Fibroblast of pulmonary artery (primary cell): ENCODE measurements around the gene LTC4S.
A peak's percentile ranks its signal among the peaks of the same experiment; 100 is the strongest.

Experiments
- DNase-seq: peaks from one replicate; pipeline ENCODE4 v3.0.0-alpha.2; 2010; ENCODE audit warnings: low read depth
- H3K4me3 ChIP-seq: replicated peaks from 2 replicates; pipeline ENCODE4 v1.5.1; 2011; ENCODE audit warnings: low read depth, mild to moderate bottlenecking, control low read depth, low read length, moderate library complexity
- TF ChIP-seq, protein P1 (sequence below): IDR thresholded peaks from 2 replicates; pipeline ENCODE4 v1.5.1; 2011; ENCODE audit warnings: mild to moderate bottlenecking, control low read depth, low read length, inconsistent platforms; ENCODE audit errors: missing control alignments

LTC4S gene

DNA sequence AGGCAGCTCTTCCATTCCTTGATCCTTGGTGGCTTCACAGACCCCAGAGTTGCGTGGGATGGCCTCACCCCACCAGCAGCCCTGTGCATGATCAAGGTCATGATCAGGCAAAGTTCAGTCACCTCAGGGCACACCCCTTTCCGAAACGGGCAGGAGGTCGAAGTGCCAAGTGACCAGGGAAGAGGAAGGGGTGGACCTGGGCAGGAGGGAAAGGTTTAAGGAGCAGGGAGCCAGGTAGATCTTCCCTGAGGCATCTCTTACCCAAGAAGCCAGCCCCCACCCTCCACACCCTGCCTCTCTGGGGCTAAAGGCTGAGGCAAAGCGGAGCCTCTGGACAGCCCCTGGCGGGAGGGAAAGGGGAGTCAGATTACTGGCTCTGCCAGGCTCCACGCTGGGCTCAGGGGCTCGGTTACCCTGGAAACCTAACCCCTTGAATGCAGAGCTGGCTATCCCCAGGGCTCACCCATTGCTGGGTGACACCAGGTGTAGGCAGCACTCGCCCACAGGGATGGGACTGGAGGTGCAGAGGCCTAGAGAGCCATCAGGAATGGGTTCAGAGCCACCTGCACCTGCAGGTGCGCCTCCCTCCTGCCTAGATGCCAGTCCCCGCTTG is 9.3 kb downstream of the LTC4S start:
- H3K4me3 ChIP-seq = no peak overlapping the region
- TF ChIP-seq, protein P1, sequence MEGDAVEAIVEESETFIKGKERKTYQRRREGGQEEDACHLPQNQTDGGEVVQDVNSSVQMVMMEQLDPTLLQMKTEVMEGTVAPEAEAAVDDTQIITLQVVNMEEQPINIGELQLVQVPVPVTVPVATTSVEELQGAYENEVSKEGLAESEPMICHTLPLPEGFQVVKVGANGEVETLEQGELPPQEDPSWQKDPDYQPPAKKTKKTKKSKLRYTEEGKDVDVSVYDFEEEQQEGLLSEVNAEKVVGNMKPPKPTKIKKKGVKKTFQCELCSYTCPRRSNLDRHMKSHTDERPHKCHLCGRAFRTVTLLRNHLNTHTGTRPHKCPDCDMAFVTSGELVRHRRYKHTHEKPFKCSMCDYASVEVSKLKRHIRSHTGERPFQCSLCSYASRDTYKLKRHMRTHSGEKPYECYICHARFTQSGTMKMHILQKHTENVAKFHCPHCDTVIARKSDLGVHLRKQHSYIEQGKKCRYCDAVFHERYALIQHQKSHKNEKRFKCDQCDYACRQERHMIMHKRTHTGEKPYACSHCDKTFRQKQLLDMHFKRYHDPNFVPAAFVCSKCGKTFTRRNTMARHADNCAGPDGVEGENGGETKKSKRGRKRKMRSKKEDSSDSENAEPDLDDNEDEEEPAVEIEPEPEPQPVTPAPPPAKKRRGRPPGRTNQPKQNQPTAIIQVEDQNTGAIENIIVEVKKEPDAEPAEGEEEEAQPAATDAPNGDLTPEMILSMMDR = no peak
- DNase-seq = no peak

DNA sequence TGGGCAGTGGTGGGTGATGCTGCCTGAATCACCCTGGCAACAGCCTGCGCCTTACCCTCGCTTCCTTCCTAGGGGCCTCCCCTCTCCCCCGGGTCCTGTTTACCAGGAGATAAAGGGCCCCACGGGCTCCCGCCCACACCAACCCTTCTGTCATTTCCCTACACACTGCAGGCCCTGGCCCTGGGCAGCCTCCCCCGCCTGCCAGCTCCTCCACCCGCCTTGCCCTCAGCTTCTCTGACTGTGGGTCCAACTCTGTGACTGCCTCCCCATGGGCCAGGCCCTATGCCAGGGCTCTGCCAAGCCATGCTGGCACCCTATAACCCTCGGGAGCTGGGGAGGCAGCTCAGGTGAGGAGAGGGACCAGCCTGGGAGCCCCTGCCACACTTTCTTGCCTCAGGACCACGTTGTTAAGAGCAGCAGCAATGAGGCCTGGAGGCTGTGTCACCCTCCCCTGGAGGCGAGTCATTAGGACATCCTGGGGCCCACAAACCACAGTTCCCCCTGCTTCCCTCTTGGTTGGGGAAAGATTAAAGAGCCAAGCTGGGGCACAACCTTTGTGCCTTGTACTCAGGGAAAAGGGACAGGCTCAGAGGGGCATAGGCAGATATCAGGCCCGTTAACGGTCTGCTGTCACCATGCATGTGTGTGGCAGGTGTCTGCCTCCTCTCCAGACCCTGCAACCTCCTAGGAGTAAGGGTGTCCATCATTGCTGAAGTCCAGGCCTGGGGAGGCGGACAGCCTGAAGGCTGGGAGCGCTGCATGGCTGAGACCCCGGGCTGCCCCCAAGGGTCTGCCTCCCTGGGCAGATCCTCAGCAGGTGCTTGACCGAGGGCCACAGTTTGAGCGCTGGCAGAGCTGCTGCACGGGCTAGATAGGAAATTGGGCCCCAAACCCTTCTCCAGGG is 10.1 kb downstream of the LTC4S start:
- peak overlapping the region; percentile 71 for H3K4me3 ChIP-seq
- DNase-seq = peak; percentile 39
- TF ChIP-seq, protein P1 = no peak

DNA sequence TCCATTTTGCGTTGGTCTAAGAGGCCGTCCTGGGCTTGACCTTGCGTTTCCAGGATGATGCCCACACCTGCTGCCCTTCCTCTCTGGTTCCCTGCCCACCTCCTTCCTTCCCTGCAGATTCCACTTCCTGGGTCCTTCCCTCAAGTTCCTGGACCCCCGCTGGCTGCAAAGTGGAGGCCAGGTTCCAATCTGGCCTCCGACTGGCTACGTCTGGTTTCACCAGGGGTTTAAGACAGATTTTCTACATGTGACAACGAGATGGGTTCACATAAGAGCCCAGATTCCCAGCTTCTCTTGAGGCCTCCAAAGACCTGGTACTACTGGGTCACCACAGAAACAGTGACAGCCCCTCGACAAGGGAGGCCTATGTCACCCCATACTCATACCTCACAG is 10.8 kb downstream of the LTC4S start:
- peak overlapping the region; percentile 71 for H3K4me3 ChIP-seq
- TF ChIP-seq, protein P1 = no peak
- DNase-seq = no peak

DNA sequence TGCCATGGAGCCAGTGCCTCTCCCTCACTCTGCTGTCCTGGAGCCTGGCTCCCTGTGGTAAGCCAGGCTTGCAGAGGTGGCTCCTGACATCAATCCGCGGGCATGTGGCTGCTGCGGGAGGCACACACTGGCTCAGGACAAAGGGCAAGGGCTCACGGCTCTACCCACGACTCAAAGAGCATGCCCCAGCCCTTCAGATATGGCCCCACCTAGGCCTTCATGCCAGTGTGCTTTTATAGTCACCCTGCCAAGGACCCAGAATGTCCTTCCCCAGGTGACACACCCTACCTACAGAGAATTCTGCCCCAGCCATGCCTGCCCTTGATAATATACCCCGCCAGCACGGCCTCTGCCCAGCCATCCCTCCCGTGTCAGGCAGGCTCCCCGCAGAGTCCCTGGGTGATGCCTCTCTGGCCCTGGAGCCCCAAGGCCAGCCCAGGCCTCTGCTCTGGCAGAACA is 11.3 kb downstream of the LTC4S start:
- DNase-seq = no peak
- H3K4me3 ChIP-seq = peak overlapping the region; percentile 71
- TF ChIP-seq, protein P1 = no peak

DNA sequence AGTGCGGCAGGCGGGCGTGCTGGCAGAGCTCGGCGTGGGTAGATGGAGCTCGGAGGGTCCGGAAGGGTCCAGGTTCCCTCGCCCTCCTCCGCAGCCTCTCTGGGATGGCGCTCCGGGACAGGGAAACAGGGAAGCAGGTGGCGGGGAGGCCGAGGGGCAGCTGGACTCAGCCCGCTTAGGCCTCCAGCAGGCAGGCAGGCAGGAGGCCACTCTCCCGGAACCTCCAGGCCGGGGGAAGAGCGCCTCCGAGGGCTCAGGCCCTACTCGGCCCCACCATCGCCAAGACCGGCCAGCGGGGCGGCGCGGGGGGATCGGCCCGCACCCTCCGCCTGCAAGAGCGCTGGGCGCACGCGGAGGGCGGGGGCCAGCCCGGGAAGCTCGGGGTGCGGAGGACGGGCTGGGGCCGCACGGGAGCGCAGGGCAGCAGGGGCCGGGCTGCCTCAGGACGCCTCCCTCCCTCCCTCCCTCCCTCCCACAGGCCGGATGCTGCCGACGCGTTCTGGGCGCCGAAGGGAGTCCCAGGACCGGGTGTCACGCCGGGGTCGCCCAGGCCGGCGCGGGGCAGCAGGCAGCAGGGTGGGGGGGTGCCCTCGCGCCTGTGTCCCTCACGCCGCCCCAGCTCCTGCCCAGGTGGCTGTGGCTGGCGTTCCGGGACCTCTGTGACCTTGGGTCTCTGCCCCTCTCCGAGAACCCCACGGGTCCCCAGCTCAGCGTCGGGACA is 11.9 kb downstream of the LTC4S start:
- TF ChIP-seq, protein P1 = no peak
- H3K4me3 ChIP-seq = peak overlapping the region; percentile 71
- no peak for DNase-seq

DNA sequence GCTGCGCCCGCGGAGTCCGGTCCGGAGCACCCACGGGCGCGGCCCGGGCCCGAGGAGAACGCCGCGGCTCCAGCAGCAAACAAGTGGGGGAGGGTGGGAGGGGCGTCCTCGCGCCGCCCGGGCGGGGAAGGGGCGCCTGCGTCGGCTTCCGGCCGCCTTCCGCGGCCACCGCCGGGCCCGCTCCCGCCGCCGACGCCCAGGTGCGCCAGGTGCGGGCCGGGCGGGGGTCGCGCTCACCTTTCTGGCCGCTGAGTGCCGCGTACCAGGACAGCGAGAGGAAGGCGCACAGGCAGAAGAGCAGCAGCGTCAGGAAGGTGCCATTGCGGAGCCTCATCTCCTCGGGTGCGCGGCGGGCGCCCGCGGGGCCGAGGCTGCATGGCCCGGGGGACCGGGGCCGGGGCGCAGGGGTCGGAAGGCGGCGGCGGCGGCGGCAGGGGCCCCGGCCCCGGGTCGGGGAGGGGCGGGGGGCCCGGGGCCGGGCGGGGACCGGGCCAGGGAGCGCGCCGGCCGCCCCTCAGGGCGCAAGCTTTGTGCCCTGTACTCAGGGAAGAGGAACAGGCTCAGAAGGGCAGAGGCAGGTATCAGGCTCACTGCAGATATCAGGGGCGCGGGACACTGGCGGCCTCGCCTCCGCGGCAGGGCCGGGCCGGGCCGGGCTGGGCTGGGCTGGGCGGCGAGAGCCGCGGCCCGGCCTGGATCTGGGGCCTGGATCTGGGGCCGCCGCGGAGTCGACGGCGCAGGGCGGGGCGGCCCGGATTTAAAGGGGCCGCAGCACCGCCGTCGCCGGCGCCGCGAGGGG is 12.7 kb downstream of the LTC4S start, which contains the start of gene MGAT4B:
TSS of gene MGAT4B (minus strand) at position 617 of the 799 bp plus-strand sequence. CDS start at position 334, 283 bp downstream.
- peak within 1 kb of the TSS; percentile 71 for H3K4me3 ChIP-seq
- DNase-seq = peak; percentile 71
- TF ChIP-seq, protein P1 = no peak
